DOHH2 (cell line): ENCODE data around the gene C2orf76.

Source experiments
- CTCF ChIP-seq: fragments of 200-600 bp; sonication (generic); IDR thresholded peaks from one replicate; pipeline ENCODE4 v1.5.1; 2014; ENCODE audit warnings: antibody characterized with exemption, mild to moderate bottlenecking, low read depth, low read length; ENCODE audit not compliant: poor library complexity, severe bottlenecking
- EZH2phosphoT487 ChIP-seq: fragments of 200-600 bp; sonication (generic); IDR thresholded peaks from 2 replicates; pipeline ENCODE4 v1.6.1; 2017; ENCODE audit warnings: borderline replicate concordance, mild to moderate bottlenecking, antibody characterized with exemption, low read length, moderate library complexity, mixed read lengths

- TF ChIP-seq CTCF (no peak), EZH2phosphoT487 (no peak)
Observed at GRCh38 chr2:119289642-119290041, 77.0 kb downstream of the C2orf76 start.
